HG03025 (cell line): ENCODE data around the gene PDE3B.
"Not testable (repeated sequence)": the region's sequence is repeated elsewhere in the genome, so short reads cannot be mapped to it uniquely, and the experiment has no call there.

ENCODE experiments used
- ATAC-seq: cut with Tn5 transposase; IDR thresholded peaks from one replicate; pipeline ENCODE4 v1.9.1; 2021; ENCODE audit warnings: mild to moderate bottlenecking, moderate library complexity; ENCODE audit not compliant: unreplicated experiment, low FRiP score

The PDE3B gene

GRCh38 chr11:14673421-14673820 lies 29.8 kb downstream of the PDE3B start:
- no peak for ATAC-seq

- no peak for ATAC-seq
Observed at GRCh38 chr11:14673824-14674405, 30.3 kb downstream of the PDE3B start.

GRCh38 chr11:14676068-14676467 lies 32.5 kb downstream of the PDE3B start:
- ATAC-seq: no peak

GRCh38 chr11:14677146-14677545 lies 33.5 kb downstream of the PDE3B start:
- no peak for ATAC-seq

- no peak for ATAC-seq
Observed at GRCh38 chr11:14678350-14678749, 34.7 kb downstream of the PDE3B start.

GRCh38 chr11:14679662-14680061 lies 36.1 kb downstream of the PDE3B start:
- ATAC-seq: no peak

GRCh38 chr11:14684234-14684915 lies 40.8 kb downstream of the PDE3B start:
- not testable (repeated sequence) for ATAC-seq

- ATAC-seq: no peak
Observed at GRCh38 chr11:14687456-14687855, 43.9 kb downstream of the PDE3B start.

- ATAC-seq: no peak
Observed at GRCh38 chr11:14687943-14688627, 44.5 kb downstream of the PDE3B start.

GRCh38 chr11:14695656-14696055 lies 52.1 kb downstream of the PDE3B start:
- ATAC-seq: not testable (repeated sequence)

- ATAC-seq: no peak
Observed at GRCh38 chr11:14698771-14699170, 55.2 kb downstream of the PDE3B start.

GRCh38 chr11:14700593-14700992 lies 57.0 kb downstream of the PDE3B start:
- no peak for ATAC-seq

- no peak for ATAC-seq
Observed at GRCh38 chr11:14702760-14703159, 59.2 kb downstream of the PDE3B start.

- ATAC-seq: no peak
Observed at GRCh38 chr11:14703731-14704130, 60.1 kb downstream of the PDE3B start.

GRCh38 chr11:14705067-14705466 lies 61.5 kb downstream of the PDE3B start:
- no peak for ATAC-seq

- no peak for ATAC-seq
Observed at GRCh38 chr11:14713496-14714244, 70.1 kb downstream of the PDE3B start.

- not testable (repeated sequence) for ATAC-seq
Observed at GRCh38 chr11:14715669-14716068, 72.1 kb downstream of the PDE3B start.

GRCh38 chr11:14722496-14722895 lies 78.9 kb downstream of the PDE3B start:
- ATAC-seq: no peak

- ATAC-seq: no peak
Observed at GRCh38 chr11:14725150-14725549, 81.5 kb downstream of the PDE3B start.

GRCh38 chr11:14727215-14727614 lies 83.6 kb downstream of the PDE3B start:
- ATAC-seq: no peak

- ATAC-seq: no peak
Observed at GRCh38 chr11:14727746-14728145, 84.1 kb downstream of the PDE3B start.
